K562 (cell line): ENCODE results near the gene SUCNR1. TPM values are rescaled to one million over a fixed set of nuclear protein-coding genes. Genes with fewer than 3 reads are reported as not detected.

Experiments
- AFF1 ChIP-seq, 2 experiments: fragments of 450-650 bp; IDR thresholded peaks; 2 replicates each; pipeline ENCODE4 v1.6.1; 2018; ENCODE audit warnings: mild to moderate bottlenecking in 2 of 2, low read depth in 1 of 2; ENCODE audit not compliant: partially characterized antibody in 2 of 2
- AFF4 ChIP-seq: sonication (generic); formaldehyde crosslinking; IDR thresholded peaks from 2 replicates; pipeline ENCODE4 v1.8.0; 2023; ENCODE audit warnings: mild to moderate bottlenecking, missing genetic modification reagents
- BHLHE40 ChIP-seq: IDR thresholded peaks from 2 replicates; pipeline ENCODE4 v1.6.1; 2011; ENCODE audit warnings: low read length, improper control_type of control experiment
- EP300 ChIP-seq: IDR thresholded peaks from 2 replicates; pipeline ENCODE4 v1.6.1; 2012; ENCODE audit warnings: low read length, improper control_type of control experiment
- FOXJ2 ChIP-seq: fragments of 200-800 bp; sonication (Bioruptor generic); IDR thresholded peaks from 2 replicates; pipeline ENCODE4 v1.6.1; 2016; ENCODE audit warnings: missing genetic modification characterization, missing compliant biosample characterization
- HNRNPUL1 ChIP-seq: fragments of 200-400 bp; formaldehyde crosslinking; IDR thresholded peaks from 2 replicates; pipeline ENCODE4 v1.6.1; 2017; ENCODE audit warnings: low read length
- L3MBTL2 ChIP-seq: fragments of 450-650 bp; IDR thresholded peaks from 2 replicates; pipeline ENCODE4 v1.6.1; 2016; ENCODE audit warnings: mild to moderate bottlenecking, moderate library complexity
- MCM5 ChIP-seq: fragments of 450-650 bp; IDR thresholded peaks from 2 replicates; pipeline ENCODE4 v1.6.1; 2016; ENCODE audit warnings: low read depth
- MEF2D ChIP-seq: conservative IDR thresholded peaks from 2 replicates; pipeline ENCODE4 v1.6.1; 2016; ENCODE audit warnings: low read depth, missing genetic modification characterization, missing compliant biosample characterization
- MXI1 ChIP-seq: IDR thresholded peaks from 2 replicates; pipeline ENCODE4 v1.6.1; 2011; ENCODE audit warnings: low read depth, mild to moderate bottlenecking, improper control_type of control experiment, low read length
- NFYB ChIP-seq: IDR thresholded peaks from 2 replicates; pipeline ENCODE4 v1.6.1; 2011; ENCODE audit warnings: mild to moderate bottlenecking, moderate library complexity; ENCODE audit not compliant: insufficient read length; ENCODE audit errors: extremely low read depth
- PHB2 ChIP-seq: fragments of 450-650 bp; IDR thresholded peaks from 2 replicates; pipeline ENCODE4 v1.6.1; 2017; ENCODE audit warnings: low read depth
- PRMT5 ChIP-seq: sonication (generic); formaldehyde crosslinking; IDR thresholded peaks from 2 replicates; pipeline ENCODE4 v1.5.0; 2020; ENCODE audit warnings: missing genetic modification reagents
- PURB ChIP-seq: sonication (generic); formaldehyde crosslinking; IDR thresholded peaks from 2 replicates; pipeline ENCODE4 v1.9.0; 2021; ENCODE audit warnings: low read depth, mild to moderate bottlenecking, missing genetic modification reagents
- RCOR1 ChIP-seq, 2 experiments: IDR thresholded peaks; 2 replicates each; pipeline ENCODE4 v1.6.1; 2012; ENCODE audit warnings: low read depth in 2 of 2, low read length in 2 of 2, borderline replicate concordance in 1 of 2, improper control_type of control experiment in 1 of 2
- RUNX1 ChIP-seq: sonication (generic); IDR thresholded peaks from 2 replicates; pipeline ENCODE4 v1.6.1; 2016; ENCODE audit warnings: antibody characterized with exemption, low read depth
- SMAD2 ChIP-seq: fragments of 150-350 bp; IDR thresholded peaks from 2 replicates; pipeline ENCODE4 v1.6.1; 2014; ENCODE audit warnings: low read depth, mild to moderate bottlenecking, low read length
- SMARCC2 ChIP-seq: fragments of 450-650 bp; IDR thresholded peaks from 2 replicates; pipeline ENCODE4 v1.6.1; 2017; ENCODE audit warnings: antibody characterized with exemption, moderate library complexity, mild to moderate bottlenecking, low read depth
- SRF ChIP-seq, 2 experiments: fragments of 250-450, 450-650 bp in 1 of 2; sonication (Bioruptor Pico) in 1 of 2; sonication (generic) in 1 of 2; formaldehyde crosslinking; IDR thresholded peaks; 2 replicates each; pipeline versions ENCODE4 v1.5.0 to v1.5.1; 2020 to 2022; ENCODE audit warnings: mild to moderate bottlenecking in 1 of 2, missing genetic modification reagents in 1 of 2
- STAG1 ChIP-seq: sonication (generic); formaldehyde crosslinking; IDR thresholded peaks from 2 replicates; pipeline ENCODE4 v1.5.0; 2020; ENCODE audit warnings: missing genetic modification reagents, borderline replicate concordance
- STAT5B ChIP-seq: fragments of 250-450 bp; sonication (Bioruptor Pico); IDR thresholded peaks from 2 replicates; pipeline ENCODE4 v1.8.0; 2021; ENCODE audit warnings: mild to moderate bottlenecking, inconsistent platforms
- TBL1XR1 ChIP-seq, 2 experiments: IDR thresholded peaks; 2 replicates each; pipeline ENCODE4 v1.6.1; 2012; ENCODE audit warnings: improper control_type of control experiment in 2 of 2, low read length in 2 of 2, mild to moderate bottlenecking in 1 of 2
- ZKSCAN3 ChIP-seq: fragments of 250-450 bp; sonication (Bioruptor Pico); IDR thresholded peaks from 2 replicates; pipeline ENCODE4 v1.4.0; 2020
- ZNF23 ChIP-seq: fragments of 250-450 bp; sonication (Bioruptor Pico); IDR thresholded peaks from 2 replicates; pipeline ENCODE4 v1.4.0; 2020; ENCODE audit warnings: mild to moderate bottlenecking
- ZNF668 ChIP-seq: fragments of 250-450 bp; sonication (Bioruptor Pico); IDR thresholded peaks from 2 replicates; pipeline ENCODE4 v1.8.0; 2022; ENCODE audit warnings: mild to moderate bottlenecking, inconsistent platforms
- polyA plus RNA-seq, 8 experiments: library from polyadenylated mRNA; depleted of rRNA in 4 of 8; stranded (reverse) in 5 of 8; unstranded in 3 of 8; fragments of >200 nt; fragmentation: Nextera tagmentation in 2 of 8; fragmentation: Illumina TruSeq in 1 of 8; extraction: Ambion mirVana in 2 of 8; extraction: Trizol in 1 of 8; gene quantifications; 2 replicates each; pipeline versions ENCODE4 v1.2.1 to v1.2.3, GENCODE V29; 2011 to 2014; ENCODE audit warnings: inconsistent platforms in 1 of 8, missing spikeins in 1 of 8
- total RNA-seq, 7 experiments: library from RNA; depleted of rRNA in 6 of 7; stranded (reverse); fragments of >200 nt in 6 of 7; fragmentation: Illumina TruSeq in 2 of 7; extraction: Trizol in 2 of 7; gene quantifications; 2 replicates each; pipeline versions ENCODE4 v1.2.1 to v1.2.3, GENCODE V29; 2011 to 2021; ENCODE audit warnings: low replicate concordance in 1 of 7

The SUCNR1 gene
- total and polyA plus RNA-seq, 9 of the 15 experiments (the other 6 are each of a cell fraction or from before 2014, with no cell fraction given), result 0.04 to 0.54 (median 0.13) TPM

GRCh38 chr3:151877269-151877668, 3.8 kb downstream of the SUCNR1 start (continued):
- TF ChIP-seq AFF1 (IDR thresholded peaks at IDR 0.05; ENCODE audit: low read depth in 1 of 2, partially characterized antibody in 2 of 2) (no peak), MXI1 (no peak), STAT5B (no peak), BHLHE40 (no peak), FOXJ2 (tag) (no peak), SRF (CRISPR knock-in tag; IDR thresholded peaks at IDR 0.05) (no peak), PURB (CRISPR knock-in tag) (no peak), AFF4 (CRISPR knock-in tag) (no peak), SMARCC2 (peak; percentile 69), RCOR1 (IDR thresholded peaks at IDR 0.05; ENCODE audit: borderline replicate concordance in 1 of 2, low read depth in 2 of 2, low read length in 2 of 2) (peak in 1 of 2 experiments; percentile 71; a peak in 2 of 4 replicates), ZNF23 (no peak), STAG1 (CRISPR knock-in tag) (no peak), ZNF668 (no peak), SMAD2 (no peak), MCM5 (no peak), TBL1XR1 (IDR thresholded peaks at IDR 0.05; ENCODE audit: low read length in 2 of 2) (peak in 1 of 2 experiments; percentile 42; a peak in 1 of 4 replicates), HNRNPUL1 (no peak), EP300 (peak; percentile 80), ZKSCAN3 (CRISPR knock-in tag) (no peak), NFYB (no peak), PRMT5 (CRISPR knock-in tag) (no peak), MEF2D (tag) (no peak), PHB2 (no peak), RUNX1 (no peak), L3MBTL2 (no peak)
